ENCODE results near the gene TEX38. TPM values are rescaled to one million over a fixed set of nuclear protein-coding genes. Genes with fewer than 3 reads are reported as not detected.

Gene TEX38
- total RNA-seq (2014; rRNA removed; shearing (Covaris generic); ENCODE audit: low replicate concordance), result not detected in 2 replicates

- no peak for DNase-seq
Measured at GRCh38 chr1:46671554-46671953, at the start of gene TEX38. TEX38 (plus strand) TSS chr1:46671854; CDS start chr1:46671935, 81 bp downstream.

GRCh38 chr1:46621930-46622329 is 49.7 kb upstream of the TEX38 start:
- Histone ChIP-seq H3K27me3 (no peaks in the 10 kb centered on the region), H3K9me3 (no peaks in the 10 kb centered on the region), H3K4me3 (no peak overlapping the region), H3K36me3 (no peaks in the 10 kb centered on the region)
- DNase-seq, result no peak

More at GRCh38 chr1:46671554-46671953, at the start of gene TEX38:
- peaks cover 16% of the 10 kb centered on the region for H3K36me3 ChIP-seq
- no peaks in the 10 kb centered on the region for H3K9me3 ChIP-seq
- no peak within 1 kb of the TSS for H3K4me3 ChIP-seq
- no peaks in the 10 kb centered on the region for H3K27me3 ChIP-seq

GRCh38 chr1:46622344-46622743 is 49.3 kb upstream of the TEX38 start:
- DNase-seq, result no peak
- no peak overlapping the region for H3K4me3 ChIP-seq
- H3K9me3 ChIP-seq, result no peaks in the 10 kb centered on the region
- no peaks in the 10 kb centered on the region for H3K36me3 ChIP-seq
- H3K27me3 ChIP-seq, result no peaks in the 10 kb centered on the region

- Histone ChIP-seq H3K36me3 (no peaks in the 10 kb centered on the region), H3K27me3 (no peaks in the 10 kb centered on the region), H3K9me3 (no peaks in the 10 kb centered on the region), H3K4me3 (no peak overlapping the region)
- DNase-seq, result no peak
Measured at GRCh38 chr1:46623743-46624644, 47.7 kb upstream of the TEX38 start.

- DNase-seq, result no peak
- Histone ChIP-seq H3K27me3 (no peaks in the 10 kb centered on the region), H3K9me3 (no peaks in the 10 kb centered on the region), H3K36me3 (peaks cover 24% of the 10 kb centered on the region), H3K4me3 (no peak overlapping the region)
Measured at GRCh38 chr1:46630719-46631118, 40.9 kb upstream of the TEX38 start.

- Histone ChIP-seq H3K9me3 (no peaks in the 10 kb centered on the region), H3K4me3 (no peak overlapping the region), H3K36me3 (peaks cover 25% of the 10 kb centered on the region), H3K27me3 (no peaks in the 10 kb centered on the region)
- no peak for DNase-seq
Measured at GRCh38 chr1:46635205-46635604, 36.4 kb upstream of the TEX38 start.

- Histone ChIP-seq H3K27me3 (no peaks in the 10 kb centered on the region), H3K4me3 (no peak overlapping the region), H3K9me3 (no peaks in the 10 kb centered on the region), H3K36me3 (peaks cover 33% of the 10 kb centered on the region)
- DNase-seq, result no peak
Measured at GRCh38 chr1:46637444-46638083, 34.1 kb upstream of the TEX38 start.

- Histone ChIP-seq H3K9me3 (no peaks in the 10 kb centered on the region), H3K36me3 (peaks cover 33% of the 10 kb centered on the region), H3K27me3 (no peaks in the 10 kb centered on the region), H3K4me3 (no peak overlapping the region)
- DNase-seq, result no peak
Measured at GRCh38 chr1:46638921-46639320, 32.7 kb upstream of the TEX38 start.

- no peaks in the 10 kb centered on the region for H3K9me3 ChIP-seq
- no peaks in the 10 kb centered on the region for H3K27me3 ChIP-seq
- H3K4me3 ChIP-seq, result no peak overlapping the region
- H3K36me3 ChIP-seq, result peaks cover 32% of the 10 kb centered on the region
- no peak for DNase-seq
Measured at GRCh38 chr1:46639547-46639946, 32.1 kb upstream of the TEX38 start.

GRCh38 chr1:46642115-46642680 is 29.5 kb upstream of the TEX38 start:
- Histone ChIP-seq H3K9me3 (no peaks in the 10 kb centered on the region), H3K4me3 (no peak overlapping the region), H3K36me3 (peaks cover 28% of the 10 kb centered on the region), H3K27me3 (no peaks in the 10 kb centered on the region)
- DNase-seq, result no peak

- Histone ChIP-seq H3K27me3 (no peaks in the 10 kb centered on the region), H3K9me3 (no peaks in the 10 kb centered on the region), H3K36me3 (peaks cover 39% of the 10 kb centered on the region), H3K4me3 (no peak overlapping the region)
- peak; percentile 81 for DNase-seq
Measured at GRCh38 chr1:46643368-46643775, 28.3 kb upstream of the TEX38 start.

- H3K4me3 ChIP-seq, result no peak overlapping the region
- H3K9me3 ChIP-seq, result peaks cover 11% of the 10 kb centered on the region
- peaks cover 60% of the 10 kb centered on the region for H3K36me3 ChIP-seq
- no peak for DNase-seq
- no peaks in the 10 kb centered on the region for H3K27me3 ChIP-seq
Measured at GRCh38 chr1:46645815-46646214, 25.8 kb upstream of the TEX38 start.

- Histone ChIP-seq H3K4me3 (no peak overlapping the region), H3K9me3 (peaks cover 11% of the 10 kb centered on the region), H3K27me3 (no peaks in the 10 kb centered on the region), H3K36me3 (peaks cover 62% of the 10 kb centered on the region)
- no peak for DNase-seq
Measured at GRCh38 chr1:46646331-46646730, 25.3 kb upstream of the TEX38 start.

- H3K36me3 ChIP-seq, result peaks cover 62% of the 10 kb centered on the region
- no peaks in the 10 kb centered on the region for H3K27me3 ChIP-seq
- no peak overlapping the region for H3K4me3 ChIP-seq
- no peak for DNase-seq
- H3K9me3 ChIP-seq, result peaks cover 11% of the 10 kb centered on the region
Measured at GRCh38 chr1:46646844-46647243, 24.8 kb upstream of the TEX38 start.

GRCh38 chr1:46647611-46648010 is 24.0 kb upstream of the TEX38 start:
- H3K9me3 ChIP-seq, result peaks cover 11% of the 10 kb centered on the region
- no peak for DNase-seq
- peaks cover 62% of the 10 kb centered on the region for H3K36me3 ChIP-seq
- H3K27me3 ChIP-seq, result no peaks in the 10 kb centered on the region
- H3K4me3 ChIP-seq, result no peak overlapping the region

- Histone ChIP-seq H3K9me3 (peaks cover 11% of the 10 kb centered on the region), H3K4me3 (no peak overlapping the region), H3K27me3 (no peaks in the 10 kb centered on the region), H3K36me3 (peaks cover 60% of the 10 kb centered on the region)
- no peak for DNase-seq
Measured at GRCh38 chr1:46649764-46650163, 21.9 kb upstream of the TEX38 start.

- H3K36me3 ChIP-seq, result peaks cover 66% of the 10 kb centered on the region
- no peak overlapping the region for H3K4me3 ChIP-seq
- H3K9me3 ChIP-seq, result peaks cover 11% of the 10 kb centered on the region
- H3K27me3 ChIP-seq, result no peaks in the 10 kb centered on the region
- no peak for DNase-seq
Measured at GRCh38 chr1:46650491-46650890, 21.2 kb upstream of the TEX38 start.
